Measurements from ENCODE around the gene RBAK. TPM values are rescaled to one million over a fixed set of nuclear protein-coding genes. Genes with fewer than 3 reads are reported as not detected.
"Not testable (repeated sequence)": the region's sequence is repeated elsewhere in the genome, so short reads cannot be mapped to it uniquely, and the experiment has no call there.

The RBAK gene
- total RNA-seq, 1 experiment from 2014 or later = 18.5 TPM

- Mint-ChIP-seq H3K9me3 (peaks cover 22% of the 10 kb centered on the region in 2 experiments), H3K36me3 (ENCODE audit: insufficient read depth in 1 of 3, low read depth in 3 of 3) (peaks cover 16 to 27% (median 21%) of the 10 kb centered on the region in 3 experiments)
- H3K4ac ChIP-seq (ENCODE audit: low read depth, low read length); H4K20me1 ChIP-seq (ENCODE audit: control insufficient read depth, insufficient read depth, insufficient read length); H3K27ac ChIP-seq (ENCODE audit: insufficient read length, low read depth, low read length); H4K8ac ChIP-seq (replicated peaks; ENCODE audit: insufficient read length, low read depth, low read length); H3K79me2 ChIP-seq (ENCODE audit: insufficient read depth, low read length); H2BK15ac ChIP-seq (ENCODE audit: low read depth, low read length); H2AFZ ChIP-seq (ENCODE audit: low read length); H4K91ac ChIP-seq (ENCODE audit: insufficient read length, low read depth, low read length); H3K4me2 ChIP-seq (ENCODE audit: insufficient read depth, insufficient read length, low read length); H3K27ac Mint-ChIP-seq; H3K23me2 ChIP-seq (ENCODE audit: insufficient read length, low read depth, low read length, poor library complexity, severe bottlenecking); H3K14ac ChIP-seq (ENCODE audit: insufficient read depth, low read length); H4K5ac ChIP-seq (ENCODE audit: insufficient read length, low read depth, low read length); H3K56ac ChIP-seq (ENCODE audit: insufficient read length, low read depth, low read length); DNase-seq; H3K4me1 Mint-ChIP-seq; H3K79me1 ChIP-seq (ENCODE audit: insufficient read depth, low read depth, low read length, poor library complexity, severe bottlenecking); H2BK20ac ChIP-seq (ENCODE audit: low read depth, low read length, poor library complexity, severe bottlenecking); H3K4me1 ChIP-seq (ENCODE audit: insufficient read depth, low read length); H2BK120ac ChIP-seq (ENCODE audit: low read depth, low read length, poor library complexity, severe bottlenecking); H3K27me3 Mint-ChIP-seq (ENCODE audit: low read depth); H2BK12ac ChIP-seq (ENCODE audit: insufficient read length, low read depth, low read length); H3K18ac ChIP-seq (ENCODE audit: insufficient read length, low read depth, low read length); H3K27me3 ChIP-seq (ENCODE audit: insufficient read depth, low read length); H2BK5ac ChIP-seq (ENCODE audit: insufficient read length, low read length); H3K23ac ChIP-seq (ENCODE audit: insufficient read length, low read depth, low read length); H3K9ac ChIP-seq (ENCODE audit: extremely low read depth, insufficient read length, low read length); H3K9me3 ChIP-seq (ENCODE audit: control insufficient read depth, low read depth, low read length); H3T11ph ChIP-seq (ENCODE audit: low read length); H3K4me3 Mint-ChIP-seq; H2AK5ac ChIP-seq (ENCODE audit: insufficient read length, low read length): not testable (repeated sequence)
- WGBS (ENCODE audit: extremely low coverage, insufficient read length, low lambda C conversion rate) = no CpG with 5 or more reads among the region's 12 CpGs
Observed at GRCh38 chr7:5023626-5024025, 22.0 kb upstream of the RBAK start.

- not testable (repeated sequence) for H3K27me3 Mint-ChIP-seq (ENCODE audit: low read depth); H3K4me1 Mint-ChIP-seq; H3K4me2 ChIP-seq (ENCODE audit: insufficient read depth, insufficient read length, low read length); H2BK20ac ChIP-seq (ENCODE audit: low read depth, low read length, poor library complexity, severe bottlenecking); H3K27me3 ChIP-seq (ENCODE audit: insufficient read depth, low read length); H3K27ac ChIP-seq (ENCODE audit: insufficient read length, low read depth, low read length); H3K14ac ChIP-seq (ENCODE audit: insufficient read depth, low read length); DNase-seq; H2AK5ac ChIP-seq (ENCODE audit: insufficient read length, low read length); H2BK12ac ChIP-seq (ENCODE audit: insufficient read length, low read depth, low read length); H4K8ac ChIP-seq (replicated peaks; ENCODE audit: insufficient read length, low read depth, low read length); H3K9me3 ChIP-seq (ENCODE audit: control insufficient read depth, low read depth, low read length); H3K79me1 ChIP-seq (ENCODE audit: insufficient read depth, low read depth, low read length, poor library complexity, severe bottlenecking); H3K18ac ChIP-seq (ENCODE audit: insufficient read length, low read depth, low read length); H2BK120ac ChIP-seq (ENCODE audit: low read depth, low read length, poor library complexity, severe bottlenecking); H2BK5ac ChIP-seq (ENCODE audit: insufficient read length, low read length); H3K23ac ChIP-seq (ENCODE audit: insufficient read length, low read depth, low read length); H3K56ac ChIP-seq (ENCODE audit: insufficient read length, low read depth, low read length); H3K4ac ChIP-seq (ENCODE audit: low read depth, low read length); H3K9ac ChIP-seq (ENCODE audit: extremely low read depth, insufficient read length, low read length); H3K23me2 ChIP-seq (ENCODE audit: insufficient read length, low read depth, low read length, poor library complexity, severe bottlenecking); H2BK15ac ChIP-seq (ENCODE audit: low read depth, low read length); H4K91ac ChIP-seq (ENCODE audit: insufficient read length, low read depth, low read length); H4K20me1 ChIP-seq (ENCODE audit: control insufficient read depth, insufficient read depth, insufficient read length); H2AFZ ChIP-seq (ENCODE audit: low read length); H3K4me3 Mint-ChIP-seq; H4K5ac ChIP-seq (ENCODE audit: insufficient read length, low read depth, low read length); H3T11ph ChIP-seq (ENCODE audit: low read length); H3K4me1 ChIP-seq (ENCODE audit: insufficient read depth, low read length); H3K79me2 ChIP-seq (ENCODE audit: insufficient read depth, low read length)
- peaks cover 16 to 20% of the 10 kb centered on the region in 2 experiments for H3K9me3 Mint-ChIP-seq
- H3K27ac Mint-ChIP-seq = peak overlapping the region in 1 of 3 experiments; percentile 46; a peak in 1 of 7 replicates
- peaks cover 13 to 19% (median 18%) of the 10 kb centered on the region in 3 experiments for H3K36me3 Mint-ChIP-seq (ENCODE audit: insufficient read depth in 1 of 3, low read depth in 3 of 3)
- WGBS (ENCODE audit: extremely low coverage, insufficient read length, low lambda C conversion rate) = no CpG with 5 or more reads among the region's 14 CpGs
Observed at GRCh38 chr7:5027796-5028410, 17.8 kb upstream of the RBAK start.

All from H9 (cell line).